Right renal pelvis (tissue), 4 donors: ENCODE results near the gene NKD2. TPM values are rescaled to one million over a fixed set of nuclear protein-coding genes. Genes with fewer than 3 reads are reported as not detected.
"Not testable (repeated sequence)": the region's sequence is repeated elsewhere in the genome, so short reads cannot be mapped to it uniquely, and the experiment has no call there.

Experiments used
- DNase-seq, 4 donors: peaks; one replicate each; pipeline ENCODE4 v3.0.0-alpha.2; 2013; ENCODE audit warnings: low read depth in 4 of 4, low spot score in 3 of 4, missing footprints in 1 of 4
- polyA plus RNA-seq, 4 donors: library from polyadenylated mRNA; unstranded; fragments of 120-200 nt; gene quantifications; one replicate each; pipeline ENCODE4 v1.2.1, GENCODE V29; 2013; ENCODE audit not compliant: insufficient read length in 4 of 4

NKD2 gene
- polyA plus RNA-seq, 4 donors: 14.7 to 20.8 (median 16.9) TPM

- DNase-seq: no peak
Observed at GRCh38 chr5:1054799-1055775, 46.5 kb downstream of the NKD2 start.

GRCh38 chr5:1055896-1056610, 47.5 kb downstream of the NKD2 start:
- DNase-seq: no peak

GRCh38 chr5:1056611-1057484, 48.2 kb downstream of the NKD2 start:
- no peak for DNase-seq

GRCh38 chr5:1057485-1058082, 49.0 kb downstream of the NKD2 start:
- DNase-seq: no peak

GRCh38 chr5:1058083-1058945, 49.7 kb downstream of the NKD2 start:
- DNase-seq: no peak

GRCh38 chr5:1058988-1059883, 50.6 kb downstream of the NKD2 start:
- no peak for DNase-seq

- no peak for DNase-seq
Observed at GRCh38 chr5:1059884-1060263, 51.3 kb downstream of the NKD2 start.

GRCh38 chr5:1060535-1060981, 52.0 kb downstream of the NKD2 start:
- DNase-seq: no peak

GRCh38 chr5:1061292-1061691, 52.7 kb downstream of the NKD2 start:
- not testable (repeated sequence) for DNase-seq

GRCh38 chr5:1061916-1062315, 53.3 kb downstream of the NKD2 start:
- no peak for DNase-seq

- no peak for DNase-seq
Observed at GRCh38 chr5:1062761-1063568, 54.4 kb downstream of the NKD2 start.

GRCh38 chr5:1063661-1064382, 55.2 kb downstream of the NKD2 start:
- no peak for DNase-seq

GRCh38 chr5:1064383-1065142, 56.0 kb downstream of the NKD2 start:
- no peak for DNase-seq

GRCh38 chr5:1065143-1065750, 56.6 kb downstream of the NKD2 start:
- no peak for DNase-seq

GRCh38 chr5:1065891-1066650, 57.5 kb downstream of the NKD2 start:
- DNase-seq: no peak
